Thyroid gland (tissue), 4 donors: ENCODE data around the gene GPS1. TPM values are rescaled to one million over a fixed set of nuclear protein-coding genes. Genes with fewer than 3 reads are reported as not detected.

ENCODE experiments used
- DNase-seq, 2 donors: peaks; one replicate each; pipeline ENCODE4 v3.0.0-alpha.2; 2019
- H3K27ac ChIP-seq, 3 donors: fragments of 200-600 bp; sonication (generic); 1 replicate in 2 of 3; 2 replicates in 1 of 3; pipeline ENCODE4 v1.5.1; 2016 to 2019; ENCODE audit warnings: mild to moderate bottlenecking in 1 of 3, moderate library complexity in 1 of 3
- H3K27me3 ChIP-seq: fragments of 200-600 bp; sonication (generic); one replicate; pipeline ENCODE4 v1.5.1; 2019
- H3K36me3 ChIP-seq, 2 donors: fragments of 200-600 bp; sonication (generic); one replicate each; pipeline ENCODE4 v1.5.1; 2016 to 2019
- H3K4me1 ChIP-seq, 2 donors: fragments of 200-600 bp; sonication (generic); one replicate each; pipeline ENCODE4 v1.5.1; 2017 to 2019
- H3K4me3 ChIP-seq, 3 donors: fragments of 200-600 bp; sonication (generic); replicated peaks in 1 of 3; 1 replicate in 2 of 3; 2 replicates in 1 of 3; pipeline ENCODE4 v1.5.1; 2016; ENCODE audit warnings: mild to moderate bottlenecking in 1 of 3
- H3K9me3 ChIP-seq: fragments of 200-600 bp; sonication (generic); one replicate; pipeline ENCODE4 v1.5.1; 2017
- POLR2A ChIP-seq, 2 donors: fragments of 450-650 bp; IDR thresholded peaks; one replicate each; pipeline ENCODE4 v1.6.1; 2017; ENCODE audit warnings: antibody characterized with exemption in 2 of 2, mild to moderate bottlenecking in 2 of 2, moderate library complexity in 1 of 2
- WGBS, 2 donors: methylation state at CpG; one replicate each; pipeline ENCODE4 v1.1.5; 2017; 5-methylcytosine and 5-hydroxymethylcytosine counted together
- intact Hi-C: fragments of 100-400 bp; cut with DNase I; formaldehyde crosslinking; loops from one replicate; pipeline ENCODE4 v1.15.1; 2023
- total RNA-seq, 4 donors: library from RNA; depleted of rRNA; stranded (reverse); fragments of >200 nt; gene quantifications; one replicate each; pipeline ENCODE4 v1.2.3, GENCODE V29; 2016
- TF ChIP-seq, protein P1 (sequence below), 6 experiments: fragments of 200-600 bp in 3 of 6; fragments of 450-650 bp in 3 of 6; sonication (generic) in 3 of 6; IDR thresholded peaks; one replicate each; pipeline ENCODE4 v1.5.1; 2016 to 2019; ENCODE audit warnings: antibody characterized with exemption in 6 of 6, mild to moderate bottlenecking in 2 of 6, inconsistent platforms in 1 of 6, moderate library complexity in 1 of 6

Gene GPS1
- total RNA-seq, 4 donors from 2014 or later = 80.1 to 164 (median 102) TPM

DNA sequence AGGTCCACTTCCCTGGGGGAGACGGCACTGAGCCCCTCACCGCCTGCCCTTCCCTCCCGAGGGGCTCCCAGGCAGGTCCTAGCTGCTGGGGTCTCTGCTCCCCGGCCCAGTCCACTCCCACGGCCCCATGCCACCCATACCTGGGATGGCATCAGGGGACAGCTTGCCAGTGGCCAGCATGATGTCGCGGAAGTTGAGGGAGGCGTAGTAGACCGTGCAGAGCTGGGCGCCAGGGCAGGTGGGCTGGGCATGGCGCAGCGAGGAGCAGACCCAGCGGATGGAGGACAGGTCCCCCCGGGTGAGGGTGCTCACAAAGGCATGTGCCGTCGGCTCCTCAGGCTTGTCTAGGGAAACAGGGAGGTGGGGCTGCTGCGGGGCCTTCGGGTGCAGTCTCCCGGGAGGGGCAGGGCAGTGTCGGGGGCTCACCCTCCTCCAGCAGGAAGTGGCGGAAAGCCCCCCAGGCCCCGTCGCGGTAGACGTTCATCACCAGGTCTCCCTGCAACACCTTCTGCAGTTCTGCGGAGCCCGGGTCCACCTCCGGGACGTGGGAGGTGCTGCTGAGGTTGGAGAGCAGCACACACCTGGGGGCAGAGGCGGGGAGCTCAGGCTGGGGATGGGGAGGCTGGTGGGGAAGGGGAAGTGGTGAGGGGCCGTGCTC is 32.8 kb downstream of the GPS1 start:
- TF ChIP-seq, protein P1, sequence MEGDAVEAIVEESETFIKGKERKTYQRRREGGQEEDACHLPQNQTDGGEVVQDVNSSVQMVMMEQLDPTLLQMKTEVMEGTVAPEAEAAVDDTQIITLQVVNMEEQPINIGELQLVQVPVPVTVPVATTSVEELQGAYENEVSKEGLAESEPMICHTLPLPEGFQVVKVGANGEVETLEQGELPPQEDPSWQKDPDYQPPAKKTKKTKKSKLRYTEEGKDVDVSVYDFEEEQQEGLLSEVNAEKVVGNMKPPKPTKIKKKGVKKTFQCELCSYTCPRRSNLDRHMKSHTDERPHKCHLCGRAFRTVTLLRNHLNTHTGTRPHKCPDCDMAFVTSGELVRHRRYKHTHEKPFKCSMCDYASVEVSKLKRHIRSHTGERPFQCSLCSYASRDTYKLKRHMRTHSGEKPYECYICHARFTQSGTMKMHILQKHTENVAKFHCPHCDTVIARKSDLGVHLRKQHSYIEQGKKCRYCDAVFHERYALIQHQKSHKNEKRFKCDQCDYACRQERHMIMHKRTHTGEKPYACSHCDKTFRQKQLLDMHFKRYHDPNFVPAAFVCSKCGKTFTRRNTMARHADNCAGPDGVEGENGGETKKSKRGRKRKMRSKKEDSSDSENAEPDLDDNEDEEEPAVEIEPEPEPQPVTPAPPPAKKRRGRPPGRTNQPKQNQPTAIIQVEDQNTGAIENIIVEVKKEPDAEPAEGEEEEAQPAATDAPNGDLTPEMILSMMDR (IDR thresholded peaks at IDR 0.05) = no peak
- Histone ChIP-seq H3K4me3 (no peak overlapping the region), H3K4me1 (no peaks in the 10 kb centered on the region), H3K9me3 (no peaks in the 10 kb centered on the region), H3K27me3 (no peaks in the 10 kb centered on the region), H3K36me3 (peaks cover 71 to 98% of the 10 kb centered on the region in 2 donors), H3K27ac (no peak overlapping the region)
- WGBS, 2 donors = 94 to 97% methylated on average over 22 to 23 of the region's 31 CpGs
- intact Hi-C loops = no loop called here
- no peak for DNase-seq

- WGBS, 2 donors = 89 to 94% methylated on average over 26 to 30 of the region's 49 CpGs
- DNase-seq = no peak
- intact Hi-C loops = no loop called here
These were observed 33.5 kb downstream of the GPS1 start for GRCh38 chr17:82085031-82085861.

DNA sequence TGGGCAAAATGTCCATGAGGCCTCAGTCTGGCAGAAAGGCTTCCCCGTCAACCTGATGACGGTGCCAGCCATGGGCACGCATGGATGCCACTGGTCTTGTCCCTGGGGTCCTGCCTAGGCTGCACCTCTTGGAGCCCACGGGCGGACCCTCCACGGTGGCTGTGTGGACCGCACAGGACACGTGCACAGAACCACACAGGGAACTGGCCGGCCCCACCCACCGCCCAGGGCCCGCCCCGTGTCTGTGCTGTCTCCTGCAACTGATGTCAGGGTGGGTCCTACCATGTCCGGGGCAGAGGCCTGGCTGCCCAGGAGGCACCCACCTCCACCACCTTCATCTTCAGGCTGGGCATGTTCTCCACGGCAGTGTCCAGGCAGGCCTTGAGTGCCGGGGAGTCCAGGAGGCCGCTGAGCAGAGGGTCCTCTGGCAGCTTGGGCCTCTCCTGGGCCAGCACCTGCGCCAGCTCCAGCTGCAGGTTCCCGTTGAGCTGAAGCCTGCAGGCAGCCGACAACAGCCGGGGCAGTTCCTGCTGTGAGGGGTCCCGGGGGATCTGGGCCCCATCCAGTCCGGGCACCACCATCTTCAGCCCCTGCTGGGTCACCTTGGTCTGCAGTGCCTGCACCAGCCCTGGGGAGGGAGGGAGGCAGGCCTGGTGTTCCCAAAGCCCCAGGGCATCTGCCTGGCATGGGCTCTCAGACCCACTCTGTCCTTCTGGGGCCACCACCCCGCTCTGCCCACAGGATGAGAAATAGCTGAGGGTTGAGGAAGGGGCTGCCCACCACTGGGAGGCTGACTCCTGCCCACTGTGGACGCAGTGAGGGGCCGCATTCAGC is 34.5 kb downstream of the GPS1 start:
- peaks cover 85 to 97% of the 10 kb centered on the region in 2 donors for H3K36me3 ChIP-seq
- intact Hi-C loops = no loop called here
- H3K4me3 ChIP-seq = no peak overlapping the region
- no peak for DNase-seq
- 96 to 100% methylated on average over 2 to 9 of the region's 25 CpGs for WGBS, 2 donors
- H3K27ac ChIP-seq = no peak overlapping the region
- no peaks in the 10 kb centered on the region for H3K27me3 ChIP-seq
- H3K4me1 ChIP-seq = no peaks in the 10 kb centered on the region
- TF ChIP-seq, protein P1 (IDR thresholded peaks at IDR 0.05) = no peak
- no peak for TF ChIP-seq POLR2A (IDR thresholded peaks at IDR 0.05)
- no peaks in the 10 kb centered on the region for H3K9me3 ChIP-seq

More at GRCh38 chr17:82085031-82085861, 33.5 kb downstream of the GPS1 start:
- no peak overlapping the region for H3K27ac ChIP-seq
- H3K36me3 ChIP-seq = peaks cover 77 to 98% of the 10 kb centered on the region in 2 donors
- H3K27me3 ChIP-seq = no peaks in the 10 kb centered on the region
- no peaks in the 10 kb centered on the region for H3K4me1 ChIP-seq
- no peak overlapping the region for H3K4me3 ChIP-seq
- H3K9me3 ChIP-seq = no peaks in the 10 kb centered on the region
- TF ChIP-seq, protein P1 (IDR thresholded peaks at IDR 0.05) = no peak
- TF ChIP-seq POLR2A (IDR thresholded peaks at IDR 0.05) = no peak

DNA sequence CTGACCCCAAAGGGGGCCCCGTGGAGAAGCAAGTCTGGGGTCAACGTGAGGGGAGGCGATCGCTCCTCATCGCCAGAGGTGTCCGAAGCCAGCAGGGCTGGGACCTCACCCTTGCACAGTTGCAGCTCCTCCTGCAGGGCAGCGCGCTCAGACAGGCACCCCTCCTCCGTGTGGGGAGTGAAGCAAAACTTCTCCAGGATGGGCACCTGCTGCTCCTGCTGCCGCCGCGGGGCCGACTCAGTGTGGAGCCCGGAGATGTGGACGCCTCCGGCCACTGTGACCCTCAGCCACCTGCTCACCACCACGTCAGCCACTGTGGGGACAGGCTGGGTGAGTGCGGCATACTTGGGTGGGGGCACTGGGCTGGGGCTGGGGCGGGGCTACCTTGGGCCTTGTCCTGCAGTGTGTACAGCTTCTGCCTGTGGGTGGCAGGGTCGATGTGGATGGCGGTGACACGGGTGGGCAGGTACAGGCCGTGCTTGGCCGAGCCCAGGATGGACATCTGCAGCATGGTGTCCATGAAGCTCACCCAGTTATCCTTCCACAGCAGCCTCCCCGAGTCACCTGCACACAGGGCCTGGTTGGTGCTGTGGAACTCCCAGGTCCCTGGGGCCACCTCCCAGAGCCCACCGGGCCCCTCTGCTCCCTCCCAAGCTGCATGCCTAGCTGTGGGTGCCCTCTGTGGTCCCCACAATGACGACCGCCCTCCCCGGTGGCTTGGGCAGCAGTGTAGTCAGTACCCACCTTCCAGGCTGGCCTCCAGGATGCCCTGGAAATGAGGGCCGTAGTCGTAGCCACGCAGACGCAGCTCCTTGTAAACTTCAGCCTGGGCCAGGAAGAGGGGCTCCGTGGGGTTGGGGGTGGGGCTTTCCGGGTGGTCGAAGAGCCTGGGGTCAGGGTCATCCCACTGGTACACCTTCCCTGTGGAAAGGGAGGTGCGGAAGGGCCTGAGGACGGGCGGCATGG is 35.5 kb downstream of the GPS1 start:
- no peak for DNase-seq
- Histone ChIP-seq H3K27me3 (no peaks in the 10 kb centered on the region), H3K4me1 (no peaks in the 10 kb centered on the region), H3K36me3 (peaks cover 88 to 99% of the 10 kb centered on the region in 2 donors), H3K27ac (no peak overlapping the region), H3K4me3 (no peak overlapping the region), H3K9me3 (no peaks in the 10 kb centered on the region)
- intact Hi-C loops = no loop called here
- TF ChIP-seq, protein P1 (IDR thresholded peaks at IDR 0.05) = no peak
- TF ChIP-seq POLR2A (IDR thresholded peaks at IDR 0.05) = no peak
- 91 to 92% methylated on average over 19 to 25 of the region's 39 CpGs for WGBS, 2 donors
